WTC11 (cell line): ENCODE data around the gene GUCA2A. TPM values are rescaled to one million over a fixed set of nuclear protein-coding genes. Genes with fewer than 3 reads are reported as not detected.

Experiments
- ATAC-seq: fragments of 200-7000 bp; cut with Tn5 transposase; 2 replicates; pipeline ENCODE4 v1.10.0; 2021; ENCODE audit warnings: mild to moderate bottlenecking, moderate library complexity
- CTCF ChIA-PET: fragments of 300-600 bp; sonication (Branson Sonifier 250); formaldehyde crosslinking; loops from one replicate; lab custom pipeline; 2021; ENCODE audit warnings: antibody characterized with exemption; lab: Charles Lee
- POLR2A ChIA-PET: fragments of 350-600 bp; sonication (Branson Sonifier 250); formaldehyde crosslinking; loops from one replicate; lab custom pipeline; 2021; ENCODE audit warnings: antibody characterized with exemption; lab: Charles Lee
- DNase-seq: peaks from one replicate; pipeline ENCODE4 v3.0.0; 2021; ENCODE audit warnings: low spot score
- H3K27ac Mint-ChIP-seq: 2 replicates; pipeline ENCODE4 v1.8.0; 2021; ENCODE audit warnings: mixed read lengths
- H3K27me3 Mint-ChIP-seq: 2 replicates; pipeline ENCODE4 v1.8.0; 2021; ENCODE audit warnings: low read depth, mild to moderate bottlenecking, moderate library complexity, mixed read lengths
- H3K36me3 Mint-ChIP-seq: 2 replicates; pipeline ENCODE4 v1.8.0; 2021; ENCODE audit warnings: mixed read lengths
- H3K4me1 Mint-ChIP-seq: 2 replicates; pipeline ENCODE4 v1.8.0; 2022; ENCODE audit warnings: mixed read lengths
- H3K4me3 Mint-ChIP-seq: 2 replicates; pipeline ENCODE4 v1.8.0; 2021; ENCODE audit warnings: mild to moderate bottlenecking, moderate library complexity, mixed read lengths
- H3K9me3 Mint-ChIP-seq: 2 replicates; pipeline ENCODE4 v1.8.0; 2021; ENCODE audit warnings: mixed read lengths
- AR ChIP-seq: fragments of 250-450 bp; sonication (Bioruptor Pico); IDR thresholded peaks from 2 replicates; pipeline ENCODE4 v1.9.0; 2021; ENCODE audit warnings: mild to moderate bottlenecking
- ARID4B ChIP-seq: sonication (generic); formaldehyde crosslinking; IDR thresholded peaks from 2 replicates; pipeline ENCODE4 v1.8.0; 2023; ENCODE audit warnings: missing genetic modification reagents, mild to moderate bottlenecking, borderline replicate concordance
- ATF3 ChIP-seq: sonication (generic); formaldehyde crosslinking; conservative IDR thresholded peaks from 2 replicates; pipeline ENCODE4 v1.8.1; 2022; ENCODE audit warnings: mild to moderate bottlenecking, missing genetic modification reagents
- CDX4 ChIP-seq: fragments of 250-450 bp; sonication (Bioruptor Pico); IDR thresholded peaks from 2 replicates; pipeline ENCODE4 v1.9.0; 2021; ENCODE audit warnings: moderate library complexity, mild to moderate bottlenecking, inconsistent platforms, borderline replicate concordance
- CREB1 ChIP-seq: sonication (generic); formaldehyde crosslinking; IDR thresholded peaks from 2 replicates; pipeline ENCODE4 v1.8.0; 2023; ENCODE audit warnings: mild to moderate bottlenecking, missing genetic modification reagents
- FOXP1 ChIP-seq: sonication (generic); formaldehyde crosslinking; IDR thresholded peaks from 2 replicates; pipeline ENCODE4 v1.8.0; 2022; ENCODE audit warnings: missing genetic modification reagents, mild to moderate bottlenecking, moderate library complexity, borderline replicate concordance
- KAT7 ChIP-seq: sonication (generic); formaldehyde crosslinking; IDR thresholded peaks from 2 replicates; pipeline ENCODE4 v1.8.1; 2023; ENCODE audit warnings: missing genetic modification reagents, mild to moderate bottlenecking, borderline replicate concordance
- MYBL2 ChIP-seq: sonication (generic); formaldehyde crosslinking; IDR thresholded peaks from 2 replicates; pipeline ENCODE4 v1.8.1; 2023; ENCODE audit warnings: mild to moderate bottlenecking, moderate library complexity, missing genetic modification reagents
- OVOL2 ChIP-seq: fragments of 250-450 bp; sonication (Bioruptor Pico); IDR thresholded peaks from 2 replicates; pipeline ENCODE4 v1.9.0; 2021; ENCODE audit warnings: mild to moderate bottlenecking, borderline replicate concordance
- STAT6 ChIP-seq: sonication (generic); formaldehyde crosslinking; conservative IDR thresholded peaks from 2 replicates; pipeline ENCODE4 v1.8.1; 2023; ENCODE audit warnings: mild to moderate bottlenecking, low read depth, missing genetic modification reagents, moderate library complexity
- ZNF121 ChIP-seq: sonication (generic); formaldehyde crosslinking; IDR thresholded peaks from 2 replicates; pipeline ENCODE4 v1.8.0; 2023; ENCODE audit warnings: missing genetic modification reagents
- ZNF232 ChIP-seq: sonication (generic); formaldehyde crosslinking; IDR thresholded peaks from 2 replicates; pipeline ENCODE4 v1.8.0; 2022; ENCODE audit warnings: mild to moderate bottlenecking, missing genetic modification reagents
- ZNF396 ChIP-seq: fragments of 250-450 bp; sonication (Bioruptor Pico); IDR thresholded peaks from 2 replicates; pipeline ENCODE4 v1.8.0; 2021; ENCODE audit warnings: mild to moderate bottlenecking, moderate library complexity, borderline replicate concordance
- total RNA-seq: library from RNA; stranded (reverse); gene quantifications from 3 replicates; pipeline ENCODE4 v1.2.3, GENCODE V29; 2021
- TF ChIP-seq, protein P1 (sequence below): sonication (generic); formaldehyde crosslinking; IDR thresholded peaks from 2 replicates; pipeline ENCODE4 v1.8.0; 2022; ENCODE audit warnings: mild to moderate bottlenecking, missing genetic modification reagents
- TF ChIP-seq, protein P2 (sequence below): sonication (generic); formaldehyde crosslinking; IDR thresholded peaks from 2 replicates; pipeline ENCODE4 v1.8.0; 2023; ENCODE audit warnings: mild to moderate bottlenecking, missing genetic modification reagents
- TF ChIP-seq, protein P3 (sequence below): sonication (generic); formaldehyde crosslinking; IDR thresholded peaks from 2 replicates; pipeline ENCODE4 v1.8.1; 2023; ENCODE audit warnings: mild to moderate bottlenecking, missing genetic modification reagents, moderate library complexity
- TF ChIP-seq, protein P4 (sequence below): sonication (generic); formaldehyde crosslinking; IDR thresholded peaks from 2 replicates; pipeline ENCODE4 v1.8.0; 2022; ENCODE audit warnings: mild to moderate bottlenecking, missing genetic modification reagents

GUCA2A gene
- total RNA-seq, 1 experiment from 2014 or later = not detected

- Mint-ChIP-seq H3K36me3 (no peaks in the 10 kb centered on the region), H3K27ac (no peak overlapping the region), H3K4me1 (peaks cover 6% of the 10 kb centered on the region; the same call in 1 of the 2 replicates), H3K4me3 (no peak overlapping the region), H3K27me3 (no peaks in the 10 kb centered on the region), H3K9me3 (peaks cover 9% of the 10 kb centered on the region)
- TF ChIP-seq ARID4B (no peak), OVOL2 (CRISPR knock-in tag) (no peak), CDX4 (CRISPR knock-in tag) (no peak), FOXP1 (CRISPR knock-in tag) (no peak), STAT6 (no peak), ATF3 (CRISPR knock-in tag) (no peak), ZNF121 (no peak), CREB1 (CRISPR knock-in tag) (no peak), ZNF396 (CRISPR knock-in tag) (no peak), AR (CRISPR knock-in tag) (no peak), ZNF232 (CRISPR knock-in tag) (no peak), MYBL2 (CRISPR knock-in tag) (no peak), KAT7 (CRISPR knock-in tag) (no peak)
- TF ChIP-seq, protein P1, sequence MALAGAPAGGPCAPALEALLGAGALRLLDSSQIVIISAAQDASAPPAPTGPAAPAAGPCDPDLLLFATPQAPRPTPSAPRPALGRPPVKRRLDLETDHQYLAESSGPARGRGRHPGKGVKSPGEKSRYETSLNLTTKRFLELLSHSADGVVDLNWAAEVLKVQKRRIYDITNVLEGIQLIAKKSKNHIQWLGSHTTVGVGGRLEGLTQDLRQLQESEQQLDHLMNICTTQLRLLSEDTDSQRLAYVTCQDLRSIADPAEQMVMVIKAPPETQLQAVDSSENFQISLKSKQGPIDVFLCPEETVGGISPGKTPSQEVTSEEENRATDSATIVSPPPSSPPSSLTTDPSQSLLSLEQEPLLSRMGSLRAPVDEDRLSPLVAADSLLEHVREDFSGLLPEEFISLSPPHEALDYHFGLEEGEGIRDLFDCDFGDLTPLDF = no peak
- TF ChIP-seq, protein P2, sequence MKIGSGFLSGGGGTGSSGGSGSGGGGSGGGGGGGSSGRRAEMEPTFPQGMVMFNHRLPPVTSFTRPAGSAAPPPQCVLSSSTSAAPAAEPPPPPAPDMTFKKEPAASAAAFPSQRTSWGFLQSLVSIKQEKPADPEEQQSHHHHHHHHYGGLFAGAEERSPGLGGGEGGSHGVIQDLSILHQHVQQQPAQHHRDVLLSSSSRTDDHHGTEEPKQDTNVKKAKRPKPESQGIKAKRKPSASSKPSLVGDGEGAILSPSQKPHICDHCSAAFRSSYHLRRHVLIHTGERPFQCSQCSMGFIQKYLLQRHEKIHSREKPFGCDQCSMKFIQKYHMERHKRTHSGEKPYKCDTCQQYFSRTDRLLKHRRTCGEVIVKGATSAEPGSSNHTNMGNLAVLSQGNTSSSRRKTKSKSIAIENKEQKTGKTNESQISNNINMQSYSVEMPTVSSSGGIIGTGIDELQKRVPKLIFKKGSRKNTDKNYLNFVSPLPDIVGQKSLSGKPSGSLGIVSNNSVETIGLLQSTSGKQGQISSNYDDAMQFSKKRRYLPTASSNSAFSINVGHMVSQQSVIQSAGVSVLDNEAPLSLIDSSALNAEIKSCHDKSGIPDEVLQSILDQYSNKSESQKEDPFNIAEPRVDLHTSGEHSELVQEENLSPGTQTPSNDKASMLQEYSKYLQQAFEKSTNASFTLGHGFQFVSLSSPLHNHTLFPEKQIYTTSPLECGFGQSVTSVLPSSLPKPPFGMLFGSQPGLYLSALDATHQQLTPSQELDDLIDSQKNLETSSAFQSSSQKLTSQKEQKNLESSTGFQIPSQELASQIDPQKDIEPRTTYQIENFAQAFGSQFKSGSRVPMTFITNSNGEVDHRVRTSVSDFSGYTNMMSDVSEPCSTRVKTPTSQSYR (CRISPR knock-in tag) = no peak
- TF ChIP-seq, protein P3, sequence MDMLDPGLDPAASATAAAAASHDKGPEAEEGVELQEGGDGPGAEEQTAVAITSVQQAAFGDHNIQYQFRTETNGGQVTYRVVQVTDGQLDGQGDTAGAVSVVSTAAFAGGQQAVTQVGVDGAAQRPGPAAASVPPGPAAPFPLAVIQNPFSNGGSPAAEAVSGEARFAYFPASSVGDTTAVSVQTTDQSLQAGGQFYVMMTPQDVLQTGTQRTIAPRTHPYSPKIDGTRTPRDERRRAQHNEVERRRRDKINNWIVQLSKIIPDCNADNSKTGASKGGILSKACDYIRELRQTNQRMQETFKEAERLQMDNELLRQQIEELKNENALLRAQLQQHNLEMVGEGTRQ = no peak
- TF ChIP-seq, protein P4, sequence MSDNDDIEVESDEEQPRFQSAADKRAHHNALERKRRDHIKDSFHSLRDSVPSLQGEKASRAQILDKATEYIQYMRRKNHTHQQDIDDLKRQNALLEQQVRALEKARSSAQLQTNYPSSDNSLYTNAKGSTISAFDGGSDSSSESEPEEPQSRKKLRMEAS (CRISPR knock-in tag) = no peak
- peak; percentile 24; the same call in 1 of the 2 replicates for ATAC-seq
- POLR2A ChIA-PET = no interaction called here
- no peak for DNase-seq
- CTCF ChIA-PET = interaction anchor here (0.5 to 2.0 kb wide), 2 partner anchors 36 to 497 kb away, joined by 3 to 6 read pairs; no protein-coding TSS in a partner anchor
These were observed 26.8 kb downstream of the GUCA2A start for GRCh38 chr1:42137766-42138165.
